ENCODE measurements around the gene GNPAT. TPM values are rescaled to one million over a fixed set of nuclear protein-coding genes. Genes with fewer than 3 reads are reported as not detected.

Gene GNPAT
- total RNA-seq, 3 donors from 2014 or later = 31.1 to 40.8 (median 35.8) TPM

GRCh38 chr1:231274119-231274825 lies 33.3 kb downstream of the GNPAT start:
- H3K4me1 ChIP-seq = no peaks in the 10 kb centered on the region
- H3K27ac ChIP-seq = no peak overlapping the region
- DNase-seq (ENCODE audit: low spot score in 2 of 2) = no peak
- TF ChIP-seq CTCF (IDR thresholded peaks at IDR 0.05) (no peak), POLR2A (IDR thresholded peaks at IDR 0.05) (no peak), POLR2AphosphoS5 (IDR thresholded peaks at IDR 0.05) (no peak)
- peaks cover 4% of the 10 kb centered on the region for H3K36me3 ChIP-seq
- no peaks in the 10 kb centered on the region for H3K9me3 ChIP-seq
- intact Hi-C loops (cut with DNase I; ENCODE audit: low total_unique reads) = no loop called here
- H3K4me3 ChIP-seq = no peak overlapping the region
- no peaks in the 10 kb centered on the region for H3K27me3 ChIP-seq

GRCh38 chr1:231278100-231278790 lies 37.2 kb downstream of the GNPAT start:
- no peak overlapping the region for H3K27ac ChIP-seq
- intact Hi-C loops (cut with DNase I; ENCODE audit: low total_unique reads) = no loop called here

GRCh38 chr1:231279081-231279480 lies 38.1 kb downstream of the GNPAT start:
- H3K9me3 ChIP-seq = no peaks in the 10 kb centered on the region
- no peaks in the 10 kb centered on the region for H3K27me3 ChIP-seq
- no peak for DNase-seq (ENCODE audit: low spot score in 2 of 2)
- H3K4me3 ChIP-seq = no peak overlapping the region
- H3K36me3 ChIP-seq = peaks cover 4% of the 10 kb centered on the region
- no peak overlapping the region for H3K27ac ChIP-seq
- H3K4me1 ChIP-seq = no peaks in the 10 kb centered on the region
- TF ChIP-seq POLR2AphosphoS5 (IDR thresholded peaks at IDR 0.05) (no peak), POLR2A (IDR thresholded peaks at IDR 0.05) (no peak)
- intact Hi-C loops (cut with DNase I; ENCODE audit: low total_unique reads) = no loop called here

More at GRCh38 chr1:231278100-231278790, 37.2 kb downstream of the GNPAT start:
- no peaks in the 10 kb centered on the region for H3K9me3 ChIP-seq
- no peaks in the 10 kb centered on the region for H3K4me1 ChIP-seq
- H3K27me3 ChIP-seq = no peaks in the 10 kb centered on the region
- H3K36me3 ChIP-seq = peaks cover 4% of the 10 kb centered on the region
- peak; percentile 19 to 54 for DNase-seq (ENCODE audit: low spot score in 2 of 2)
- TF ChIP-seq POLR2A (IDR thresholded peaks at IDR 0.05) (no peak), CTCF (IDR thresholded peaks at IDR 0.05) (no peak), POLR2AphosphoS5 (IDR thresholded peaks at IDR 0.05) (no peak)
- H3K4me3 ChIP-seq = no peak overlapping the region

- H3K36me3 ChIP-seq = peaks cover 4% of the 10 kb centered on the region
- no peak for DNase-seq (ENCODE audit: low spot score in 2 of 2)
- H3K27me3 ChIP-seq = no peaks in the 10 kb centered on the region
- intact Hi-C loops (cut with DNase I; ENCODE audit: low total_unique reads) = no loop called here
- H3K27ac ChIP-seq = no peak overlapping the region
- no peak for TF ChIP-seq CTCF (IDR thresholded peaks at IDR 0.05)
- TF ChIP-seq POLR2AphosphoS5 (IDR thresholded peaks at IDR 0.05) = no peak
- TF ChIP-seq POLR2A (IDR thresholded peaks at IDR 0.05) = no peak
- no peaks in the 10 kb centered on the region for H3K4me1 ChIP-seq
- no peak overlapping the region for H3K4me3 ChIP-seq
- no peaks in the 10 kb centered on the region for H3K9me3 ChIP-seq
These were observed 38.7 kb downstream of the GNPAT start for GRCh38 chr1:231279683-231280082.

- H3K36me3 ChIP-seq = no peaks in the 10 kb centered on the region
- TF ChIP-seq POLR2A (IDR thresholded peaks at IDR 0.05) = no peak
- TF ChIP-seq POLR2AphosphoS5 (IDR thresholded peaks at IDR 0.05) = no peak
- TF ChIP-seq CTCF (IDR thresholded peaks at IDR 0.05) = no peak
- intact Hi-C loops (cut with DNase I; ENCODE audit: low total_unique reads) = no loop called here
- DNase-seq (ENCODE audit: low spot score in 2 of 2) = no peak
- no peaks in the 10 kb centered on the region for H3K4me1 ChIP-seq
- no peak overlapping the region for H3K27ac ChIP-seq
- H3K4me3 ChIP-seq = no peak overlapping the region
- H3K27me3 ChIP-seq = no peaks in the 10 kb centered on the region
- H3K9me3 ChIP-seq = no peaks in the 10 kb centered on the region
These were observed 43.4 kb downstream of the GNPAT start for GRCh38 chr1:231284441-231284840.

Measured in breast epithelium (tissue), 4 donors.